DOHH2 (cell line): Measurements from ENCODE around the gene F10.
"Not testable (repeated sequence)": the region's sequence is repeated elsewhere in the genome, so short reads cannot be mapped to it uniquely, and the experiment has no call there.

Experiments used
- H3F3A ChIP-seq: fragments of 200-600 bp; sonication (generic), shearing (Covaris generic); 2 replicates; pipeline ENCODE4 v1.6.0; 2016; ENCODE audit warnings: antibody characterized with exemption, mild to moderate bottlenecking; ENCODE audit not compliant: control insufficient read depth, insufficient read depth
- H3K27ac ChIP-seq: fragments of 200-600 bp; sonication (generic); 2 replicates; pipeline ENCODE4 v1.5.1; 2014; ENCODE audit warnings: low read depth, mild to moderate bottlenecking, low read length, moderate library complexity
- H3K27me3 ChIP-seq: fragments of 200-600 bp; sonication (generic); 2 replicates; pipeline ENCODE4 v1.6.1; 2014; ENCODE audit warnings: mild to moderate bottlenecking, low read length, mixed read lengths; ENCODE audit not compliant: control insufficient read depth
- H3K36me3 ChIP-seq: fragments of 200-600 bp; sonication (generic); 2 replicates; pipeline ENCODE4 v1.6.1; 2014; ENCODE audit warnings: mild to moderate bottlenecking, low read length, moderate library complexity, mixed read lengths; ENCODE audit not compliant: control insufficient read depth
- H3K4me1 ChIP-seq: fragments of 200-600 bp; sonication (generic); 2 replicates; pipeline ENCODE4 v1.6.1; 2014; ENCODE audit warnings: mild to moderate bottlenecking, low read length, mixed read lengths; ENCODE audit not compliant: control insufficient read depth
- H3K4me2 ChIP-seq: fragments of 200-600 bp; sonication (generic); 2 replicates; pipeline ENCODE4 v1.6.0; 2014; ENCODE audit warnings: mild to moderate bottlenecking, low read length, moderate library complexity
- H3K4me3 ChIP-seq: fragments of 200-600 bp; sonication (generic); 2 replicates; pipeline ENCODE4 v1.5.1; 2014; ENCODE audit warnings: mild to moderate bottlenecking, low read length, mixed read lengths
- H3K79me2 ChIP-seq: fragments of 200-600 bp; sonication (generic); 2 replicates; pipeline ENCODE4 v1.6.1; 2014; ENCODE audit warnings: mild to moderate bottlenecking, low read length, mixed read lengths; ENCODE audit not compliant: control insufficient read depth
- H3K9me2 ChIP-seq: fragments of 200-600 bp; sonication (generic); replicated peaks from 2 replicates; pipeline ENCODE4 v1.6.1; 2014; ENCODE audit warnings: mild to moderate bottlenecking, low read length, mixed read lengths; ENCODE audit not compliant: control insufficient read depth
- H3K9me3 ChIP-seq: fragments of 200-600 bp; sonication (generic); 2 replicates; pipeline ENCODE4 v1.6.1; 2014; ENCODE audit warnings: antibody characterized with exemption, low read length, mixed read lengths; ENCODE audit not compliant: control insufficient read depth, insufficient read depth
- H4K20me1 ChIP-seq: fragments of 200-600 bp; sonication (generic); 2 replicates; pipeline ENCODE4 v1.6.0; 2014; ENCODE audit warnings: low read depth, mild to moderate bottlenecking, antibody characterized with exemption, low read length, moderate library complexity; ENCODE audit not compliant: control insufficient read depth, insufficient read depth
- CTCF ChIP-seq: fragments of 200-600 bp; sonication (generic); IDR thresholded peaks from one replicate; pipeline ENCODE4 v1.5.1; 2014; ENCODE audit warnings: antibody characterized with exemption, mild to moderate bottlenecking, low read depth, low read length; ENCODE audit not compliant: poor library complexity, severe bottlenecking
- EZH2phosphoT487 ChIP-seq: fragments of 200-600 bp; sonication (generic); IDR thresholded peaks from 2 replicates; pipeline ENCODE4 v1.6.1; 2017; ENCODE audit warnings: borderline replicate concordance, mild to moderate bottlenecking, antibody characterized with exemption, low read length, moderate library complexity, mixed read lengths

The F10 gene

GRCh38 chr13:113109151-113110047 lies 13.2 kb upstream of the F10 start:
- H3K4me3 ChIP-seq: no peak overlapping the region
- H3K36me3 ChIP-seq: no peaks in the 10 kb centered on the region
- no peak overlapping the region for H3K27ac ChIP-seq
- TF ChIP-seq EZH2phosphoT487: no peak
- TF ChIP-seq CTCF: no peak
- H3K9me3 ChIP-seq: peaks cover 7% of the 10 kb centered on the region; the same call in 1 of the 2 replicates
- no peaks in the 10 kb centered on the region for H3K27me3 ChIP-seq
- no peaks in the 10 kb centered on the region for H4K20me1 ChIP-seq
- no peaks in the 10 kb centered on the region for H3K9me2 ChIP-seq
- H3K4me2 ChIP-seq: no peak overlapping the region
- H3K79me2 ChIP-seq: no peaks in the 10 kb centered on the region
- no peaks in the 10 kb centered on the region for H3F3A ChIP-seq
- H3K4me1 ChIP-seq: no peaks in the 10 kb centered on the region

- Histone ChIP-seq H3K27me3 (no peaks in the 10 kb centered on the region), H3K4me1 (no peaks in the 10 kb centered on the region), H3K36me3 (no peaks in the 10 kb centered on the region), H3K79me2 (no peaks in the 10 kb centered on the region), H3F3A (no peaks in the 10 kb centered on the region), H3K4me2 (no peak overlapping the region), H3K9me3 (peaks cover 7% of the 10 kb centered on the region; the same call in 1 of the 2 replicates), H3K9me2 (no peaks in the 10 kb centered on the region), H3K27ac (no peak overlapping the region), H4K20me1 (no peaks in the 10 kb centered on the region), H3K4me3 (no peak overlapping the region)
- TF ChIP-seq EZH2phosphoT487 (no peak), CTCF (no peak)
Measured at GRCh38 chr13:113110048-113110851, 12.3 kb upstream of the F10 start.

- H3F3A ChIP-seq: no peaks in the 10 kb centered on the region
- H3K27ac ChIP-seq: no peak overlapping the region
- TF ChIP-seq EZH2phosphoT487 (no peak), CTCF (no peak)
- no peaks in the 10 kb centered on the region for H3K4me1 ChIP-seq
- H3K4me3 ChIP-seq: no peak overlapping the region
- H3K27me3 ChIP-seq: no peaks in the 10 kb centered on the region
- no peaks in the 10 kb centered on the region for H3K9me2 ChIP-seq
- H3K4me2 ChIP-seq: no peak overlapping the region
- H3K36me3 ChIP-seq: no peaks in the 10 kb centered on the region
- H3K79me2 ChIP-seq: no peaks in the 10 kb centered on the region
- peaks cover 7% of the 10 kb centered on the region; the same call in 1 of the 2 replicates for H3K9me3 ChIP-seq
- H4K20me1 ChIP-seq: no peaks in the 10 kb centered on the region
Measured at GRCh38 chr13:113110852-113111315, 11.7 kb upstream of the F10 start.

- H4K20me1 ChIP-seq, H3K9me3 ChIP-seq, H3F3A ChIP-seq, H3K9me2 ChIP-seq, H3K4me2 ChIP-seq, H3K27ac ChIP-seq, H3K79me2 ChIP-seq, H3K36me3 ChIP-seq, H3K4me1 ChIP-seq, H3K4me3 ChIP-seq, H3K27me3 ChIP-seq: not testable (repeated sequence)
Measured at GRCh38 chr13:113111821-113112220, 10.8 kb upstream of the F10 start.

- not testable (repeated sequence) for H3K4me1 ChIP-seq, H3K4me3 ChIP-seq, H3K27ac ChIP-seq, H3K79me2 ChIP-seq, H3F3A ChIP-seq, H3K4me2 ChIP-seq, H3K27me3 ChIP-seq, H3K36me3 ChIP-seq, H3K9me3 ChIP-seq, H4K20me1 ChIP-seq, H3K9me2 ChIP-seq
Measured at GRCh38 chr13:113112475-113112874, 10.1 kb upstream of the F10 start.
